Duodenal mucosa (tissue), 2 donors: ENCODE measurements around the gene KANK4.

Source experiments
- H3K27ac ChIP-seq: one replicate; pipeline ENCODE4 v1.7.0; 2013; ENCODE audit warnings: low read depth, low read length
- H3K27me3 ChIP-seq, 2 donors: one replicate each; pipeline ENCODE4 v1.7.0; 2013; ENCODE audit warnings: low read length in 2 of 2, control low read depth in 1 of 2; ENCODE audit not compliant: insufficient read depth in 2 of 2, control insufficient read depth in 1 of 2
- H3K36me3 ChIP-seq, 2 donors: one replicate each; pipeline ENCODE4 v1.7.0; 2013; ENCODE audit warnings: low read length in 2 of 2, control low read depth in 1 of 2; ENCODE audit not compliant: insufficient read depth in 2 of 2, control insufficient read depth in 1 of 2
- H3K4me1 ChIP-seq, 2 donors: one replicate each; pipeline ENCODE4 v1.7.0; 2013; ENCODE audit warnings: low read length in 2 of 2, control low read depth in 1 of 2; ENCODE audit not compliant: insufficient read depth in 2 of 2, control insufficient read depth in 1 of 2
- H3K4me3 ChIP-seq, 2 donors: one replicate each; pipeline ENCODE4 v1.7.0; 2013; ENCODE audit warnings: low read length in 2 of 2, low read depth in 1 of 2
- H3K9ac ChIP-seq, 2 donors: one replicate each; pipeline ENCODE4 v1.7.0; 2013; ENCODE audit warnings: low read length in 2 of 2, low read depth in 1 of 2
- H3K9me3 ChIP-seq, 2 donors: one replicate each; pipeline ENCODE4 v1.7.0; 2013; ENCODE audit warnings: low read length in 2 of 2, control low read depth in 1 of 2; ENCODE audit not compliant: control insufficient read depth in 1 of 2

The KANK4 gene

DNA sequence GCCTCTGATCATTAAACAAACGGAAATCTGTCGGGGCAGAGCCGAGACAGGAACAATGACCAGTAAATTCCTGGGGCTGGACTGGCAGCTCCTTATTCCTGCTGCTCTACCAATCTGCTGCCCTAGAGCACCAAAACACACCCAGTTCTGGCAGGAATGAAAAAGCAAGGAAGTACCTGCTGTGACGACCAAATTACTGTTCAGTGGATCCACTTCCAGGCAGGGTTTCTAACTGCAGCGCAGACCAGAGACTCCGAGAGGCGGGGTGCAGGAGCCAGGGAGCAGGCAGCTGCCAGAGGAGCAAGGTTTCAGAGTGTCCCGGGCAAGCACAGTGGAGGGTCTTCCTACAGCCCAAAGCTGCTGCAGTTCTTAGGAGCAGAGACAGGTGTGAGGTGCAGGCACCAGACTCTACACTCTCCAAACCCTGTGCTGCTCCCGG is 32.4 kb downstream of the KANK4 start:
- H3K9ac ChIP-seq: no peak overlapping the region

GRCh38 chr1:62285984-62286785 is 33.0 kb downstream of the KANK4 start:
- Histone ChIP-seq H3K36me3 (no peaks in the 10 kb centered on the region), H3K9me3 (no peaks in the 10 kb centered on the region), H3K27me3 (peaks cover 17 to 26% of the 10 kb centered on the region in 2 donors), H3K27ac (no peak overlapping the region), H3K4me3 (peak overlapping the region; percentile 8 to 31), H3K4me1 (peaks cover 4 to 15% of the 10 kb centered on the region in 2 donors), H3K9ac (no peak overlapping the region)

More for the DNA sequence above, 32.4 kb downstream of the KANK4 start:
- no peaks in the 10 kb centered on the region for H3K9me3 ChIP-seq
- H3K4me1 ChIP-seq: peaks cover 4 to 15% of the 10 kb centered on the region in 2 donors
- H3K27me3 ChIP-seq: peaks cover 17 to 26% of the 10 kb centered on the region in 2 donors
- H3K36me3 ChIP-seq: no peaks in the 10 kb centered on the region
- H3K27ac ChIP-seq: no peak overlapping the region
- no peak overlapping the region for H3K4me3 ChIP-seq

- peaks cover 17 to 26% of the 10 kb centered on the region in 2 donors for H3K27me3 ChIP-seq
- H3K27ac ChIP-seq: no peak overlapping the region
- H3K4me1 ChIP-seq: peaks cover 4 to 15% of the 10 kb centered on the region in 2 donors
- H3K9ac ChIP-seq: no peak overlapping the region
- H3K4me3 ChIP-seq: no peak overlapping the region
- H3K9me3 ChIP-seq: peaks cover 0 to 5% of the 10 kb centered on the region in 2 donors
- H3K36me3 ChIP-seq: no peaks in the 10 kb centered on the region
Observed at GRCh38 chr1:62285440-62285839, 33.8 kb downstream of the KANK4 start.

GRCh38 chr1:62283986-62284385 is 35.2 kb downstream of the KANK4 start:
- Histone ChIP-seq H3K27ac (no peak overlapping the region), H3K4me3 (no peak overlapping the region), H3K36me3 (no peaks in the 10 kb centered on the region), H3K27me3 (peaks cover 17 to 26% of the 10 kb centered on the region in 2 donors), H3K4me1 (peaks cover 4 to 15% of the 10 kb centered on the region in 2 donors), H3K9me3 (peaks cover 0 to 5% of the 10 kb centered on the region in 2 donors), H3K9ac (no peak overlapping the region)

DNA sequence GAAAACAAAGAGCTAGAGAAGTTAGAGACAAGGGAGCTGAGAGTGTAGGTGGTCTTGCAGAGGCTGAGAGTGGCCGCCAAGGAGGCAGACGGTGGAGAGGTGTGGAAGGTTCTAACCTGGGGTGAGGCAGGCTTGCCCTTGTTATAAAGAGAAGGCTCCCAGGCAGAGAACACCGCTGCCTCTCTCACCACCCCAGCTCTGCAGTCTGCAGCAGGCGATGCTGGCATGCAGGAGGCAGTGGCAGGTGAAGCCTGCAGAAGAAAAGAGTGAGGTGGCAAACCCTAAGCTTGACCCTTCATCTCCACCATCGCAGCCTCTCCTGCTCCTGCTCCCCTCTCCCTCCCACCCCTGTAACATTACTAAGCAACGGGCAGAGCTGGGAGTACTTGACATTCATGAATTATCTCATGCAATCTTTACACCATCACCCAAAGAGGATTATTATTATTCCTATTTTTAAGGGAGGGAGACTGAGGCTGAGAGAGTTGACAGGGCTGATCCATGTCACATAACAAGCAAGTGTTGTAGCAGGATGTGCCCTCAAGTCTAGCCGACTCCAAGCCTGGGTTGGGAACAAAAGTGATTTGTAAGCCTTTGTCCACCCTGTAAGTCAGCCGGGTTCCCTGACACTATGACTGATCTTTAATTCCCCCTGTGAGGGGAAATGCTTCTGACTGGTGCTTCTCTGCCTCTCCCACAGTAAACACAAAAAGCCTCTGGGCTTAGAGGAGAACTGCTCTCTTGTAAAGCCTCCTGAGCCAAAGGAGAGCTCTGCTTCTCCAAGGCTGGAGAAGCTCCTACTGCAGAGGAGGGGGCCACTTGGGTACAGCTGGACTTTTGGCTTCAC is 36.1 kb downstream of the KANK4 start:
- Histone ChIP-seq H3K9me3 (peaks cover 0 to 5% of the 10 kb centered on the region in 2 donors), H3K36me3 (no peaks in the 10 kb centered on the region), H3K4me1 (peaks cover 4 to 15% of the 10 kb centered on the region in 2 donors), H3K4me3 (no peak overlapping the region), H3K27ac (no peak overlapping the region), H3K27me3 (peaks cover 17 to 26% of the 10 kb centered on the region in 2 donors), H3K9ac (no peak overlapping the region)

DNA sequence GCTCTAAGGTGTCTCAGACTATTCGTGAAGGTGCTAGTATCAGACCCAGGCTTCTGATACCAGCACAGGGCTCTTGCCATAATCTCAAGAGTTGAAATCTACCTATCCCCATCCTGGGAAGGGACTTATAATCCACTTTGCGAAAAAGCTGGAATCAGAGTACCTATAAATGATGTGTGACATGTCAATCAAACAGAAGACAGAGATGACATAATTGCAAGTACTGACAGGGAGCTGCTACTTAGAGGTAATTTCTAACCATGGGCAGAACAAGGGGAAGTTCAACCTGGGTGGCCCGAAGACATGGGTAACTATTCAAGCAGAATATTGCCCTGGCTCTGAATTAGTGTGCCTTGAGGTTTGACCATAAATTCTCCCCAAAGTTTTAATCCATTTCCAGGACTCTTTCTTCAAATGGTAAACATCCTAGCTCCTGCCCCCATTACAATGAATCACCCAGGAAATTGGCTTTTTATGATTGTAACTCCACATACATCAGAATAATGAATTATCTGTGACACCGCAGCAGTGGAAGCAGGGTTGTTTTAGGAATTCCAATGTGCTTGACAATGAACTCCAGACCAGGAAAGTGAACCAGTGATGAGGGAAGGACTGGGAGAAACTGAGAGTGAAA is 37.2 kb downstream of the KANK4 start:
- H3K27ac ChIP-seq: no peak overlapping the region
- no peak overlapping the region for H3K4me3 ChIP-seq
- peaks cover 4 to 15% of the 10 kb centered on the region in 2 donors for H3K4me1 ChIP-seq
- peaks cover 13 to 20% of the 10 kb centered on the region in 2 donors for H3K27me3 ChIP-seq
- H3K9me3 ChIP-seq: peaks cover 0 to 5% of the 10 kb centered on the region in 2 donors
- H3K36me3 ChIP-seq: no peaks in the 10 kb centered on the region
- no peak overlapping the region for H3K9ac ChIP-seq

DNA sequence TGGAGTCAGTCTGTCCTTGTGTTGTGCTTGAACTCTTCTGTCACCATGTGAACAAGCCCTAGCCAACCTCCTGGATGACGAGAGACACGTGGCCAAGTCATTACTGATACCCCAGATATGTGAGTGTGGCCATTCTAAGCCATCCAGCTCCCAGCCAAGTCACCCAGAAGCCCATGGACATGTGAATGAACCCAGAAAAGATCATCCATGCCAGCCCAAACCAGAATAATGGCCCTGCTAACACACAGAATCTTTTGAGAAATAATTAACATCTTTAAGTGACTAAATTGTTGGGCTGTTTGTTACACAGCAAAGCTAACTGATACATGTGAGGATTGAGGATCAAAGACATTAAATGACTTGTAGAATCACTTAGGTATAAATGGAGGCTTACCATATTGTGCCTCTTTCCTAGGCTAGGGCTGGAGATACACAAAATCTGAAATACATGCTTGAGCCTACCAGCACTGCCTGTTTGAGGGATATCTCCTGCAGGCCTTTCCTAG is 38.2 kb downstream of the KANK4 start:
- Histone ChIP-seq H3K9ac (no peak overlapping the region), H3K4me3 (no peak overlapping the region), H3K4me1 (peaks cover 2 to 6% of the 10 kb centered on the region in 2 donors), H3K27ac (no peak overlapping the region), H3K27me3 (peaks cover 8 to 10% of the 10 kb centered on the region in 2 donors), H3K9me3 (peaks cover 0 to 5% of the 10 kb centered on the region in 2 donors), H3K36me3 (no peaks in the 10 kb centered on the region)

- Histone ChIP-seq H3K27me3 (peaks cover 2 to 5% of the 10 kb centered on the region in 2 donors), H3K4me3 (no peak overlapping the region), H3K27ac (no peak overlapping the region), H3K4me1 (no peaks in the 10 kb centered on the region), H3K9ac (no peak overlapping the region), H3K36me3 (no peaks in the 10 kb centered on the region), H3K9me3 (peaks cover 0 to 5% of the 10 kb centered on the region in 2 donors)
Observed at GRCh38 chr1:62280150-62280549, 39.1 kb downstream of the KANK4 start.

- H3K36me3 ChIP-seq: no peaks in the 10 kb centered on the region
- H3K9ac ChIP-seq: no peak overlapping the region
- H3K27ac ChIP-seq: no peak overlapping the region
- peaks cover 0 to 5% of the 10 kb centered on the region in 2 donors for H3K9me3 ChIP-seq
- no peak overlapping the region for H3K4me3 ChIP-seq
- no peaks in the 10 kb centered on the region for H3K27me3 ChIP-seq
- no peaks in the 10 kb centered on the region for H3K4me1 ChIP-seq
Observed at GRCh38 chr1:62276791-62277190, 42.4 kb downstream of the KANK4 start.
